Tibial nerve (tissue), 4 donors: ENCODE data around the gene PROS1.

Source experiments
- CTCF ChIP-seq, 5 experiments: fragments of 200-600 bp in 3 of 5; fragments of 450-650 bp in 2 of 5; sonication (generic) in 3 of 5; IDR thresholded peaks; one replicate each; pipeline ENCODE4 v1.5.1; 2016 to 2019; ENCODE audit warnings: antibody characterized with exemption in 5 of 5, mild to moderate bottlenecking in 3 of 5, moderate library complexity in 2 of 5
- EP300 ChIP-seq, 2 donors: sonication (generic); formaldehyde crosslinking; IDR thresholded peaks; one replicate each; pipeline ENCODE4 v1.6.1; 2017; ENCODE audit warnings: antibody characterized with exemption in 2 of 2, mild to moderate bottlenecking in 1 of 2
- POLR2A ChIP-seq, 2 donors: fragments of 450-650 bp; IDR thresholded peaks; one replicate each; pipeline ENCODE4 v1.6.1; 2017; ENCODE audit warnings: antibody characterized with exemption in 2 of 2, mild to moderate bottlenecking in 2 of 2, moderate library complexity in 2 of 2

- TF ChIP-seq CTCF (IDR thresholded peaks at IDR 0.05) (no peak), EP300 (IDR thresholded peaks at IDR 0.05) (no peak), POLR2A (IDR thresholded peaks at IDR 0.05) (no peak)
Observed at GRCh38 chr3:93911206-93911605, 62.5 kb downstream of the PROS1 start.
